ENCODE results near the gene DKKL1.

Gene DKKL1

GRCh38 chr19:49417088-49417487 is 53.4 kb downstream of the DKKL1 start:
- no peak for TF ChIP-seq EZH2 (IDR thresholded peaks at IDR 0.05; ENCODE audit: borderline replicate concordance, low read length)
- TF ChIP-seq CTCF (IDR thresholded peaks at IDR 0.05; ENCODE audit: low read length), result no peak
- H3K27ac ChIP-seq (ENCODE audit: low read depth, low read length, poor library complexity, severe bottlenecking), result no peak overlapping the region
- no peak overlapping the region for H3K4me3 ChIP-seq (ENCODE audit: low read depth, low read length, poor library complexity, severe bottlenecking)
- H3K4me1 ChIP-seq (ENCODE audit: insufficient read depth, low read length, severe bottlenecking), result peaks cover 14% of the 10 kb centered on the region
- peaks cover 4% of the 10 kb centered on the region; the same call in 1 of the 2 replicates for H3K27me3 ChIP-seq (ENCODE audit: insufficient read depth, low read length)
- H3K9ac ChIP-seq (ENCODE audit: low read length), result no peak overlapping the region
- H3K9me2 ChIP-seq (ENCODE audit: low read depth, low read length), result no peaks in the 10 kb centered on the region
- H3K79me2 ChIP-seq (ENCODE audit: insufficient read depth, low read length), result no peaks in the 10 kb centered on the region
- no peaks in the 10 kb centered on the region for H4K20me1 ChIP-seq (ENCODE audit: insufficient read depth, low read length)
- H3K36me3 ChIP-seq (ENCODE audit: insufficient read depth, low read length), result no peaks in the 10 kb centered on the region
- no peaks in the 10 kb centered on the region for H3F3A ChIP-seq (ENCODE audit: insufficient read depth, low read length)
- H3K9me3 ChIP-seq (ENCODE audit: low read length), result no peaks in the 10 kb centered on the region
- H3K4me2 ChIP-seq (ENCODE audit: low read length), result no peak overlapping the region
- no peak overlapping the region for H2AFZ ChIP-seq (ENCODE audit: low read length)

GRCh38 chr19:49418511-49418910 is 54.8 kb downstream of the DKKL1 start:
- Histone ChIP-seq H3K36me3 (ENCODE audit: insufficient read depth, low read length) (no peaks in the 10 kb centered on the region), H2AFZ (ENCODE audit: low read length) (no peak overlapping the region), H3K4me2 (ENCODE audit: low read length) (no peak overlapping the region), H3F3A (ENCODE audit: insufficient read depth, low read length) (no peaks in the 10 kb centered on the region), H3K9me3 (ENCODE audit: low read length) (no peaks in the 10 kb centered on the region), H3K9ac (ENCODE audit: low read length) (no peak overlapping the region), H3K9me2 (ENCODE audit: low read depth, low read length) (no peaks in the 10 kb centered on the region), H3K4me3 (ENCODE audit: low read depth, low read length, poor library complexity, severe bottlenecking) (no peak overlapping the region), H3K27ac (ENCODE audit: low read depth, low read length, poor library complexity, severe bottlenecking) (no peak overlapping the region), H3K79me2 (ENCODE audit: insufficient read depth, low read length) (no peaks in the 10 kb centered on the region), H4K20me1 (ENCODE audit: insufficient read depth, low read length) (no peaks in the 10 kb centered on the region), H3K4me1 (ENCODE audit: insufficient read depth, low read length, severe bottlenecking) (peaks cover 18% of the 10 kb centered on the region), H3K27me3 (ENCODE audit: insufficient read depth, low read length) (peaks cover 4% of the 10 kb centered on the region; the same call in 1 of the 2 replicates)
- no peak for TF ChIP-seq CTCF (IDR thresholded peaks at IDR 0.05; ENCODE audit: low read length)
- no peak for TF ChIP-seq EZH2 (IDR thresholded peaks at IDR 0.05; ENCODE audit: borderline replicate concordance, low read length)

- Histone ChIP-seq H3K9me2 (ENCODE audit: low read depth, low read length) (no peaks in the 10 kb centered on the region), H3K4me1 (ENCODE audit: insufficient read depth, low read length, severe bottlenecking) (peaks cover 18% of the 10 kb centered on the region), H3K9me3 (ENCODE audit: low read length) (no peaks in the 10 kb centered on the region), H3K9ac (ENCODE audit: low read length) (no peak overlapping the region), H3K4me2 (ENCODE audit: low read length) (no peak overlapping the region), H3F3A (ENCODE audit: insufficient read depth, low read length) (no peaks in the 10 kb centered on the region), H3K36me3 (ENCODE audit: insufficient read depth, low read length) (no peaks in the 10 kb centered on the region), H3K27ac (ENCODE audit: low read depth, low read length, poor library complexity, severe bottlenecking) (no peak overlapping the region), H2AFZ (ENCODE audit: low read length) (no peak overlapping the region), H3K79me2 (ENCODE audit: insufficient read depth, low read length) (no peaks in the 10 kb centered on the region), H4K20me1 (ENCODE audit: insufficient read depth, low read length) (no peaks in the 10 kb centered on the region), H3K27me3 (ENCODE audit: insufficient read depth, low read length) (peaks cover 4% of the 10 kb centered on the region; the same call in 1 of the 2 replicates), H3K4me3 (ENCODE audit: low read depth, low read length, poor library complexity, severe bottlenecking) (no peak overlapping the region)
- no peak for TF ChIP-seq EZH2 (IDR thresholded peaks at IDR 0.05; ENCODE audit: borderline replicate concordance, low read length)
- no peak for TF ChIP-seq CTCF (IDR thresholded peaks at IDR 0.05; ENCODE audit: low read length)
Measured at GRCh38 chr19:49419173-49419572, 55.5 kb downstream of the DKKL1 start.
